Measurements from ENCODE around the gene SIPA1. TPM values are rescaled to one million over a fixed set of nuclear protein-coding genes. Genes with fewer than 3 reads are reported as not detected.
A peak's percentile ranks its signal among the peaks of the same experiment; 100 is the strongest.

The SIPA1 gene
- total and polyA plus RNA-seq, 9 of the 15 experiments (the other 6 are each of a cell fraction or from before 2014, with no cell fraction given), result 0.25 to 85.8 (median 16.8) TPM

DNA sequence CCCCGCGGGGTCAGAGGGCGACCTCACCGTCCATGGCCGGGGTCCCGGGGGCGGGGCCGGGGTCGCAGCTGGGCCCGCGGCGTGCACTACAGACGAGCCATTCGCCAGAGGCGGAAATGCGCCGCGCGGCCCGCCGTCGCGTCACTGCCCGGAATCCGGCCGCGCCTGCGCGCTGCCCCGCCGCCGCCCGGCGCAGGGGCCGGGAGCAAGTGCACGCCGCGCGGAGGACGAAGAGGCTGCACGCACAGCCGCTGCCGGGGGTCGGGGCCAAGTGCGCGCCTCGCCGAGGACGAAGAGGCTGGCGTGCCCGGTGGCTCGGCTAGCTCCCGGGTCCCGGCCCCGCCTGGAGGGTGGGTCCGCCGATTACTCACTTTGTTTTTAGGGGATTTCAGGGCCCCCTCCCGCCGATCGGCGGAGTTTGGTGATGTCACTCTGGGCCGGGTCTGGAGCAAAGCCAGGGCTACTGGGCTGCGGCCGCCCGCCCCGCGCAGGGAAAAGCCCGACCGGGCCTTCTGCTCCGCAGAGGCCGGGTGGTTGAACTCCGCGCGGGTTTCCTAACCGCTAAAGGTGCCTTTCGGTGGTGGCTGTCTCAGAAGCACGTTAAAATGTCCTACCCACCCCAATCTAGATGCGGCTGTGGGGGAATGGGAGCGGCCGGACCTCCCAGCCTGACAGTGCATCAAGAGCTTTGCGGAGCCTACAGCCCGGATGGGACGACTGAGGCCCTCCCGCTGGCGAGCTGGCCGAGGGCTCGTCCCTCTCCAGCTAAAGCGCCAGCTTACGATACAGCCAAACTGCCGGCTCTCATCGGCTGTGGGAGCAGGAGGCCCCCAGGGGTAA is 25.1 kb downstream of the SIPA1 start, which contains the start of gene RELA (continued):
- TF ChIP-seq, protein P1, sequence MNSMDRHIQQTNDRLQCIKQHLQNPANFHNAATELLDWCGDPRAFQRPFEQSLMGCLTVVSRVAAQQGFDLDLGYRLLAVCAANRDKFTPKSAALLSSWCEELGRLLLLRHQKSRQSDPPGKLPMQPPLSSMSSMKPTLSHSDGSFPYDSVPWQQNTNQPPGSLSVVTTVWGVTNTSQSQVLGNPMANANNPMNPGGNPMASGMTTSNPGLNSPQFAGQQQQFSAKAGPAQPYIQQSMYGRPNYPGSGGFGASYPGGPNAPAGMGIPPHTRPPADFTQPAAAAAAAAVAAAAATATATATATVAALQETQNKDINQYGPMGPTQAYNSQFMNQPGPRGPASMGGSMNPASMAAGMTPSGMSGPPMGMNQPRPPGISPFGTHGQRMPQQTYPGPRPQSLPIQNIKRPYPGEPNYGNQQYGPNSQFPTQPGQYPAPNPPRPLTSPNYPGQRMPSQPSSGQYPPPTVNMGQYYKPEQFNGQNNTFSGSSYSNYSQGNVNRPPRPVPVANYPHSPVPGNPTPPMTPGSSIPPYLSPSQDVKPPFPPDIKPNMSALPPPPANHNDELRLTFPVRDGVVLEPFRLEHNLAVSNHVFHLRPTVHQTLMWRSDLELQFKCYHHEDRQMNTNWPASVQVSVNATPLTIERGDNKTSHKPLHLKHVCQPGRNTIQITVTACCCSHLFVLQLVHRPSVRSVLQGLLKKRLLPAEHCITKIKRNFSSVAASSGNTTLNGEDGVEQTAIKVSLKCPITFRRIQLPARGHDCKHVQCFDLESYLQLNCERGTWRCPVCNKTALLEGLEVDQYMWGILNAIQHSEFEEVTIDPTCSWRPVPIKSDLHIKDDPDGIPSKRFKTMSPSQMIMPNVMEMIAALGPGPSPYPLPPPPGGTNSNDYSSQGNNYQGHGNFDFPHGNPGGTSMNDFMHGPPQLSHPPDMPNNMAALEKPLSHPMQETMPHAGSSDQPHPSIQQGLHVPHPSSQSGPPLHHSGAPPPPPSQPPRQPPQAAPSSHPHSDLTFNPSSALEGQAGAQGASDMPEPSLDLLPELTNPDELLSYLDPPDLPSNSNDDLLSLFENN (IDR thresholded peaks at IDR 0.05; ENCODE audit: low read depth in 2 of 2, low read length in 2 of 2), result no peak; a peak in 2 of 4 replicates
- TF ChIP-seq BCL6 (CRISPR knock-in tag; IDR thresholded peaks at IDR 0.05) (no peak), SP2 (IDR thresholded peaks at IDR 0.05; ENCODE audit: extremely low read depth, low read depth, low read length, poor library complexity, severe bottlenecking) (no peak), ZNF384 (IDR thresholded peaks at IDR 0.05; ENCODE audit: low read depth, low read length) (no peak), ZNF134 (CRISPR knock-in tag; conservative IDR thresholded peaks at IDR 0.05) (0 out of 2 replicates have a peak, but pooled peaks have one; percentile 21), RAD21 (CRISPR knock-in tag; conservative IDR thresholded peaks at IDR 0.05 in 1 of 2, IDR thresholded peaks at IDR 0.05 in 1 of 2) (no peak), TARDBP (IDR thresholded peaks at IDR 0.05) (no peak), BCOR (IDR thresholded peaks at IDR 0.05) (peak; percentile 71; the same call in 1 of the 2 replicates), ZNF408 (CRISPR knock-in tag; IDR thresholded peaks at IDR 0.05; ENCODE audit: low read depth) (no peak), PHB (CRISPR knock-in tag; IDR thresholded peaks at IDR 0.05) (0 out of 2 replicates have a peak, but pooled peaks have one; percentile 11), ZNF766 (CRISPR knock-in tag; conservative IDR thresholded peaks at IDR 0.05) (0 out of 2 replicates have a peak, but pooled peaks have one; percentile 49), MXI1 (IDR thresholded peaks at IDR 0.05; ENCODE audit: low read depth, low read length) (no peak), NR2C2 (CRISPR knock-in tag; IDR thresholded peaks at IDR 0.05) (peak; percentile 3; the same call in 1 of the 2 replicates), NR2C2 (tag; IDR thresholded peaks at IDR 0.05) (peak; percentile 83), GATAD2A (IDR thresholded peaks at IDR 0.05) (no peak), ZNF79 (CRISPR knock-in tag; IDR thresholded peaks at IDR 0.05; ENCODE audit: low read depth) (no peak), KHSRP (IDR thresholded peaks at IDR 0.05) (no peak)
- TF ChIP-seq, protein P2, sequence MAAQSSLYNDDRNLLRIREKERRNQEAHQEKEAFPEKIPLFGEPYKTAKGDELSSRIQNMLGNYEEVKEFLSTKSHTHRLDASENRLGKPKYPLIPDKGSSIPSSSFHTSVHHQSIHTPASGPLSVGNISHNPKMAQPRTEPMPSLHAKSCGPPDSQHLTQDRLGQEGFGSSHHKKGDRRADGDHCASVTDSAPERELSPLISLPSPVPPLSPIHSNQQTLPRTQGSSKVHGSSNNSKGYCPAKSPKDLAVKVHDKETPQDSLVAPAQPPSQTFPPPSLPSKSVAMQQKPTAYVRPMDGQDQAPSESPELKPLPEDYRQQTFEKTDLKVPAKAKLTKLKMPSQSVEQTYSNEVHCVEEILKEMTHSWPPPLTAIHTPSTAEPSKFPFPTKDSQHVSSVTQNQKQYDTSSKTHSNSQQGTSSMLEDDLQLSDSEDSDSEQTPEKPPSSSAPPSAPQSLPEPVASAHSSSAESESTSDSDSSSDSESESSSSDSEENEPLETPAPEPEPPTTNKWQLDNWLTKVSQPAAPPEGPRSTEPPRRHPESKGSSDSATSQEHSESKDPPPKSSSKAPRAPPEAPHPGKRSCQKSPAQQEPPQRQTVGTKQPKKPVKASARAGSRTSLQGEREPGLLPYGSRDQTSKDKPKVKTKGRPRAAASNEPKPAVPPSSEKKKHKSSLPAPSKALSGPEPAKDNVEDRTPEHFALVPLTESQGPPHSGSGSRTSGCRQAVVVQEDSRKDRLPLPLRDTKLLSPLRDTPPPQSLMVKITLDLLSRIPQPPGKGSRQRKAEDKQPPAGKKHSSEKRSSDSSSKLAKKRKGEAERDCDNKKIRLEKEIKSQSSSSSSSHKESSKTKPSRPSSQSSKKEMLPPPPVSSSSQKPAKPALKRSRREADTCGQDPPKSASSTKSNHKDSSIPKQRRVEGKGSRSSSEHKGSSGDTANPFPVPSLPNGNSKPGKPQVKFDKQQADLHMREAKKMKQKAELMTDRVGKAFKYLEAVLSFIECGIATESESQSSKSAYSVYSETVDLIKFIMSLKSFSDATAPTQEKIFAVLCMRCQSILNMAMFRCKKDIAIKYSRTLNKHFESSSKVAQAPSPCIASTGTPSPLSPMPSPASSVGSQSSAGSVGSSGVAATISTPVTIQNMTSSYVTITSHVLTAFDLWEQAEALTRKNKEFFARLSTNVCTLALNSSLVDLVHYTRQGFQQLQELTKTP (IDR thresholded peaks at IDR 0.05; ENCODE audit: low read depth in 1 of 2, partially characterized antibody in 2 of 2), result peak in 1 of 2 experiments; percentile 24
- TF ChIP-seq, protein P3, sequence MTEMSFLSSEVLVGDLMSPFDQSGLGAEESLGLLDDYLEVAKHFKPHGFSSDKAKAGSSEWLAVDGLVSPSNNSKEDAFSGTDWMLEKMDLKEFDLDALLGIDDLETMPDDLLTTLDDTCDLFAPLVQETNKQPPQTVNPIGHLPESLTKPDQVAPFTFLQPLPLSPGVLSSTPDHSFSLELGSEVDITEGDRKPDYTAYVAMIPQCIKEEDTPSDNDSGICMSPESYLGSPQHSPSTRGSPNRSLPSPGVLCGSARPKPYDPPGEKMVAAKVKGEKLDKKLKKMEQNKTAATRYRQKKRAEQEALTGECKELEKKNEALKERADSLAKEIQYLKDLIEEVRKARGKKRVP (CRISPR knock-in tag; IDR thresholded peaks at IDR 0.05), result 0 out of 2 replicates have a peak, but pooled peaks have one; percentile 31
